Iris pigment epithelial cell (primary cell): ENCODE measurements around the gene KRTAP5-9.
"Not testable (repeated sequence)": the region's sequence is repeated elsewhere in the genome, so short reads cannot be mapped to it uniquely, and the experiment has no call there.

ENCODE experiments used
- DNase-seq: peaks from one replicate; pipeline ENCODE4 v3.0.0-alpha.2; 2011; ENCODE audit warnings: low read depth

KRTAP5-9 gene

GRCh38 chr11:71563406-71563805, 15.2 kb downstream of the KRTAP5-9 start:
- peak; percentile 83 for DNase-seq

GRCh38 chr11:71564430-71564829, 16.2 kb downstream of the KRTAP5-9 start:
- no peak for DNase-seq

- no peak for DNase-seq
Observed at GRCh38 chr11:71565263-71565662, 17.0 kb downstream of the KRTAP5-9 start, which contains the start of gene KRTAP5-10. Gene KRTAP5-10, plus strand, starts transcription at chr11:71565563. Its CDS starts 25 bp downstream, at chr11:71565588.

GRCh38 chr11:71566081-71566620, 17.9 kb downstream of the KRTAP5-9 start:
- DNase-seq: no peak

GRCh38 chr11:71566626-71567599, 18.7 kb downstream of the KRTAP5-9 start:
- DNase-seq: not testable (repeated sequence)

- DNase-seq: not testable (repeated sequence)
Observed at GRCh38 chr11:71567633-71568032, 19.4 kb downstream of the KRTAP5-9 start.

GRCh38 chr11:71568704-71569349, 20.6 kb downstream of the KRTAP5-9 start:
- DNase-seq: no peak

GRCh38 chr11:71571101-71571850, 23.1 kb downstream of the KRTAP5-9 start:
- not testable (repeated sequence) for DNase-seq

GRCh38 chr11:71572811-71573210, 24.6 kb downstream of the KRTAP5-9 start:
- no peak for DNase-seq

- no peak for DNase-seq
Observed at GRCh38 chr11:71574418-71574817, 26.2 kb downstream of the KRTAP5-9 start.

GRCh38 chr11:71575723-71576424, 27.7 kb downstream of the KRTAP5-9 start:
- no peak for DNase-seq

GRCh38 chr11:71576688-71577465, 28.7 kb downstream of the KRTAP5-9 start:
- not testable (repeated sequence) for DNase-seq

GRCh38 chr11:71577469-71578004, 29.3 kb downstream of the KRTAP5-9 start:
- no peak for DNase-seq

GRCh38 chr11:71579513-71579912, 31.3 kb downstream of the KRTAP5-9 start:
- not testable (repeated sequence) for DNase-seq

GRCh38 chr11:71580057-71581003, 32.1 kb downstream of the KRTAP5-9 start:
- peak; percentile 73 for DNase-seq

- no peak for DNase-seq
Observed at GRCh38 chr11:71581826-71582225, 33.6 kb downstream of the KRTAP5-9 start.

GRCh38 chr11:71582309-71582895, 34.2 kb downstream of the KRTAP5-9 start, which contains the start of gene KRTAP5-11:
Gene KRTAP5-11, minus strand, starts transcription at chr11:71582875. Its CDS starts 38 bp downstream, at chr11:71582837.
- no peak for DNase-seq

- DNase-seq: not testable (repeated sequence)
Observed at GRCh38 chr11:71582969-71583368, 34.7 kb downstream of the KRTAP5-9 start.
